HG03060 (cell line): ENCODE results near the gene BANF2.
A peak's percentile ranks its signal among the peaks of the same experiment; 100 is the strongest.
"Not testable (repeated sequence)": the region's sequence is repeated elsewhere in the genome, so short reads cannot be mapped to it uniquely, and the experiment has no call there.

Experiments used
- ATAC-seq: cut with Tn5 transposase; IDR thresholded peaks from one replicate; pipeline ENCODE4 v1.9.1; 2021; ENCODE audit warnings: low read depth, moderate number of reproducible peaks; ENCODE audit not compliant: unreplicated experiment

Gene BANF2

DNA sequence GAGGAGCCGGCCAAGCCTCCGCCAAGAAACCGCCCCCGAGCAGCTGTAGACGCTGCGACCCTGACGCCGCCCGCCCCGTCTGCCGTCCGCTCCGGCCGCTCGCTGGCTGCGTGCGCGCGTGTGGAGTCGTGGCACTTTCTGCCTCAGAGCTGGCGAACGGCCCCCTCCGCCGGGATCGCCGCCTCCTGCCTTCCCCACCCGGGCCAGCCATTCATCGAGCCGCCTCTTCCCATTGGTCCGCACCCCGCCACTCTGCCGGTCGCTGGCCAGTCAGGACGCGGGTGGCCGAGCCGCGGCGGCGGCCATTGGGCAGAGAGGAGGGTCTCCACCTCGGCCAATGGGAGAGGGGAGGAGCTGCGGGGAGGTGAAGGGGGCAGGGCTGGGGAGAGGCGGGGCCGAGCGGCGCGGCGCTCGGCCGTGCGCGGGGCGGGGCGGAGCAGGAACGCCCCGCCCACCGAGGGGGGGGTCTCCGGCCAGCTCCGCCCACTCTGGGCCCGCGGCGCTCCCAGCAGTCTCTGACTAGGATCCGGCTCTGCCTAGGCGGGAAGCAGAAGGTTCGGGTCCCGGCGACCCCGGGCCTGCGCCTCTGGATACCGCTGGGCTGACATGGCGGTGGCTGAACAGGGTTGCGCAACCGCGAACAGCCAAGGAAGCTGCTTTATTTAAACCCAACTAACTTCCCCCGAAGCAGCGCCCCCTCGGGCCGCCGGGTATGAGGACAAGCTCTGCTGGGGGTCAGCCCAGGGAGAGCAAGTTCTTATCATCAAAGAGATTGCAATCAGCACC is 17.5 kb upstream of the BANF2 start, which contains the start of gene RRBP1:
Gene RRBP1 (minus strand): TSS at position 140 of the 786 bp plus-strand sequence. CDS start 21,735 bp downstream, outside the sequence.
- peak; percentile 59 for ATAC-seq

DNA sequence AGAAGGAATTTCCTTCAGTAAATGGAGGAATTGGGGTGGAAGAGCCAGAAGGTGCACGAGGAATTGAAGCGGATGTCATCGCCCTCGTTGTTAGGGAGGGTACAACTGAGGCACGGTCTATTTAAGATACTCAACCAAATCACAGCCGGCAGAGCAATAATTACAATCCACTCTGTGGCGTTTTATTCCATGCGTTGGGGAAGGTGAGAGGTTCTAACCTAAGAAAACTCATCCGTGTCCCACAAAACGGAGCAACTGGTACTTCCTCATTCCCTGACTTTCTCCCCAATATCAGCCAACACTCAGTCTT is 16.9 kb upstream of the BANF2 start:
- ATAC-seq: no peak

DNA sequence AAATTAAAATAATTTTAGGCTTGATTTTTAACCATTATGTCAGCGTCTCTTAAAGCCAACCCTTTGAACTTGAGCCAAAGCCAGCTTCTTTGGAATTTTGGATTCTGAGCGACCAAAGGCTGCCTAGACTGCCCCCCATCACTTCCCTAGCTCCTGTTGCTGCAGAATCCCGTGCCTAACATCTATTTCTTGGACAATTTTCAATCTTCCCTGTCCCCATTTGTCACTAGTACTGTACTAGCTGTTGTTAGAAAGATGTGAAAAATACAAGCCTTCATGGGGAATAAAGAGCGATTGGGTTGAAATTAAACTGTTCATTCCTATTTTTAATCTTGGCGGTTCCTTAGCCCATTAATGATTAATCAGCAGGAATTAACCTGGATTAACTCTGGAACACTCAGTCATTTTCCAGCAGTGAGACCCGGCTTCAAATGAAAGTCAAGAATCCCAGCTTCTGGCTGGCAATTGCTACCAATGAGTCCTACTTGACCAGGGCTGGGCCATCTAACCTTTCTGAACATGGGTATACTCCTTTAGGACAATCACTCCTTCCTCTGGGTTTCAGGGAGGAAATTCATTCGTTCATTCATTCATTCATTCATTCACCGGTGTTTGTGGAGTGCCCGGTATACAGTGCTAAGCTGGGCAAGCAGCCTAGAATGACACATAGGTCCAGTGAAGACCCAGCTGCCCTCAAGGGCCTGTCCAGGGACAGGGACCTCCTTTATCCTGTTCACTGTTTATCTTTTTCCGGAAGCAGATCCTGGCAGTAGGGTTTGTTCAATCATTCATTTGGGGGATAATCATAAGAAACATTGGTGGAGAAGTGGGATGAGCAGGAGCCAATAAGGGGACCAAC is 16.3 kb upstream of the BANF2 start:
- no peak for ATAC-seq

DNA sequence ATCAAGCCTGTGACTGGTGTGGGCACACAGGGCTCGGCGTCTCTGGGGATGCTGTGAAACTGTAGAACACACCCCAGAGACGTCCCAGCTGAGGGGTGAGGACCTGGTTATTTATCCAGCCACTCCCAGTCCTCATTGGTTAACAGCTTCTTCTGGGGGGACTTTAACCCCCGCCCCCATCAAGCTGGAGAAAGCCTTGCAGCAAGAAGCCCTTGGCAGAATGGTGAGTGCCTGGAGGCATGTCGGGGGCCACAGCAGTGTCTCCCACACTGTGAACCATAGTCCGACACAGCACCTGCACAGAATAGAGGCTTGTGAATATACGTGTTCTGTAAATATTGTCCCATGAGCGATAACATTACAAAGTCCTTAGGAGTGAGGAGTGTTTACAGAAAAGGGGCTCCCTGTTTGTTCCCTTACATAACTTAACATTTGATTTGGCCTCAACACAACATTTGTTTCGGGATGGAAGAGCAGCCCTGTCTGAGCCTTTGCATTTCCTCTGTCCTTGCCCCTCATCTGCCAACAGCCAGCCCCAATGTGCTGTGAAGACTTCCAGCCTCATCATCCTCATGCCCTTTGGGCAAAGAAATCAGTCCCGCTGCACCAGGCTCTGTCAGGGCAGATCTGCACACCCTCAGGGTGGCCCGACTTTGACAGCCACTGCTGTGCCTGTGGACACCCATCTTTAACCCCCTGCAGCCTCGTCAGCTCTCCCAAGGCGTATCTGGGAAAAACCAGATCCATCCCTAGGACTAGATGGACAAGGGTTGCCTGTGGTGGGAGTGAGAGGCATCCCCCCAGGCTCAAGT is 15.5 kb upstream of the BANF2 start:
- ATAC-seq: no peak

DNA sequence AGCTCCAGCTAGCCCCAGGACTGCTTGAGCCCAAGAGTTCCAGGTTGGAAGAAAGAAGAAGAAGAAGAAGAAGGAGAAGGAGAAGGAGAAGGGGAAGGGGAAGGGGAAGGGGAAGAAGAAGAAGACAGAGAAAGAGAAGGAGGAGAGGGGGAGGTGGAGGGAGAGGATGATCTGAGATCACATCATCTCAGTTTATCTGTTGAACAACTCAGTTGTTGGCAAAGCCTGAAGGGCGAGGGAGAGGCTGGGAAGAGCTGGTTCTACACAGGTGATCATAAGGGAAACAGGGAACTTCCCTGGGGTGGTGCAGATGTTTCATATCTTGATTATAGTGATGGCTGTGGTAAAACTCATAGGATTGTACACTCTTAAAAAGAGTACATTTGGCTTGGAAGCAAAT is 14.6 kb upstream of the BANF2 start:
- no peak for ATAC-seq

DNA sequence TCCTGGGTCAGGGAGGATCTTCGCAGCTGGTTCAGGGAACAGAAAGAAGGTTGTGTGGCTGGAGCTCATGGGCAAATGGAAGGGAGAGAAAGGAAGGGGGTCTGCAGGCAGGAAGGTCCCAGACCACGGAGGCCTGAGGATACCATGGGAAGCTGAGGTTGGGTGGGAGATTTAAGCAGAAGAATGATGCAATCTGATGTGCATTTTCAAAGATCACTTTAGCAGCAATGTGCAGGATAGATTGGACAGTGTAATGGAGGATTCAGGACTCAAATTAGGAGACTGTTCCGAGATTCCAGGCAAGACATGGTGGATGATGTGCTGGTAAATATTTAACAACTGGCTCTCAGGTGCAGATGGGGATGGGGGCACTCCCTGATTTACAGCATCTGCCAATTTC is 12.0 kb upstream of the BANF2 start:
- ATAC-seq: no peak

DNA sequence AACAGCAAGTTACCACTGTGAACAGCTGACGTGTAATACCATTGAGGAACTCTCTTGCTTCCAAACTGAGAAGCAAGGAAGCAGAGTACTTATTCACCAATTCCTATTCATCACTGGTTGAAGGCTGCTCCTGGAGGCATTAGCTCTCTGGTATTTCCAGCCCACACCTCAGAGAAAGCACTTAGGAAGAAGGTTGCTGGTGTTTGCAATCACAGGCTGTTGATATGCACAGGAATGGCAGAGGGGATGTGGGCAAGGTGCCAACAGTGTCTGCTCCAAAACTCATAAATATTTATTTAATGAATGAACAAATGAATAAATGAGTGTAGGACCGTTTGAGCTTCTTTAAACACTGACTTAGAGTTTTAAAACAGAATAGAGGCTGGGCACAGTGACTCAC is 10.8 kb upstream of the BANF2 start:
- no peak for ATAC-seq

DNA sequence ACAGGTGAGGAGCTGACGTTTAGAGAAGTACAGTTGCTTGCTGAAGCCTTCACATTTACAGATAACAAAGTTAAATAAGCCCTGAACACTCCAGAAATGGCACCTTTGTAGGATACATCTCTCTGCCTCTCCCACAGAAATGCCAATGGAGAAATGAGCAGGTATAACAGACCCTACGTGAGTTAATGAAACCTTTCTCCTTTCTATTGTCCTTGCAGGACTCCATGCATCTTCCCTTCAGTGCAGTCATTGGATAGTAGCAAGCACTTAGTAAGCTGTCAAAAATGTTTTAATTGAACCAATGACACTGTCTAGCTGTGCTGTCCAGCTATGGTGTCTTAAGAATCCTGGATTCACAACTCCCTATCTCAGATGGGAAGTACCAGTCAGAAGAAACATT is 9.6 kb upstream of the BANF2 start:
- ATAC-seq: no peak

DNA sequence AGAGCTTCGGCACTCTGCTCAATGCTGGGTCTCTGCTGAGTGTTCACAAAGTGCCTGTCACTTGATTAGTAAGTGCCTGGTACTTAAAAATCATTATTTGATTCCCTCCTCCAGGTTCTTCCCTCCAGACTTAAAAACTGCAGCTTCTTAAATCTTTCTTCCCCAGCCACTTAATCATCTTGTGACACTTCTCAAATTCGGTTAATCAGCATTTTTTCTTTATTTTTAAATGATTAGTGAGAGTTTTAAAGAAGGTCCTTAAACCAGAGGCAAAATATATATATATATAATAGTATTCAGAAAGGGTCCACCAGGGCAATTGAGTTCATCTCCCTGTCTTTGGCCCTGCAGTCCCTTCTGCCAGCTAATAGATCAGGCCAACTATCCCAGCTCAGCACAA is 8.0 kb upstream of the BANF2 start:
- ATAC-seq: no peak

DNA sequence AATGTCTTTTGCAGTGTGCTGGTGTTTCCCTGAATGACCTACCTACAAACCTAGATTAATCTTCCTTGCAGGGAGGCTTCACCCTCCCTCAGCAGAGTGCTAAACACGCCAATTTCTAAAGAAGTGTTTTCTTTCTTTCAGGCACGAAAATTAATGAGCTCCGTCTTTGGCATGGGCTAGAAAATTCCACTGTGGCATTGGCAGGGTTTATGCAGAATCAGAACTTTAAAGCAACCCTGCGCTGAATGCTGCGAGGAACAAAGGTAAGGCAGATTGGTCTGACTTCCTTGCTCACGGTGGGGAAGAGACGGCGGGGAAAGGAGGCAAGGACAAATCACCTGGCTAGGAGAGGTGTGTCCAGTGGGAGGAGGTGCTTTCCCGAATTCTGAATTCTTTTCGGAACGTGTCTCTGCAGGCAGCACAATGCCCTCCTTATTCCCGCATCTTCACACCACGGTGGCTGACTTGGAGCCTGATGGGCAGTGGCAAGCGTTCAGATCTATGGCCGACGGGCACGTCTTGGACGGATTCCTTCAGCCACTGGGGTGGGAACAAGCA is 6.2 kb upstream of the BANF2 start:
- ATAC-seq: no peak

DNA sequence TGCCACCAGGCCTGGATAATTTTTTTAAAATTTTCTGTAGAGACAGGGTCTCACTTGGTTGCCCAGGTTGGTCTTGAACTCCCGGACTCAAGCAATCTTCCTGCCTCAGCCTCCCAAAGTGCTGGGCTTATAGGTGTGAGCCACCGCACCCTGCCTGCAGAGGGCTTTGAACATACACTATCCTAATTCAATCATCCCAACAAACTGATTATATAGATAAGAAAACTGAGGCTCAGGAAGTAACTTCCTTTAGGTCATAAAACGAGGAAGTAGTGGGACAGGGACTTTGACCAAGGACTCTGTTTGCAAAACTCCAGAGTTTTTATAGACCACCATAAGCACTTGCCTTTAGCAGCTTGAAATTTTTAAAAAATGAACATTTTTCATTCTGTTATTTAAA is 5.0 kb upstream of the BANF2 start:
- ATAC-seq: no peak

DNA sequence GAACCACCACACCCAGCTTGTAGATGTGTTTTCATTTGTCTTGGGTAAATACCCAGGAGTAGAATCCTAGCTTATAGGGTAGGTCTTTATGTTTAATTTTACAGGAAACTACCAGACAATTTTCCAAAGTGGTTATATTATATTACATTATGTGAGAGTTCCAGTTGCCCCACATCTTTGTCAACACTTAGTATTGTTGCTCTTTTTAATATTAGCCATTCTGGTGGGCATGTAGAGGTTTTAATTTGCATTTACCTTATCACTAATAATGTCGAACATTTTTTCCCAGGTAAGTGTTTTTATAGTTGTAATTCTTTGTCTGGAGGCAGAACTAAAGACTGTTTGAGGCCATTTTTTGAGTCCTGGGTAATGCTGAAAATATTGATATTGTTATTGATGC is 3.5 kb upstream of the BANF2 start:
- no peak for ATAC-seq

DNA sequence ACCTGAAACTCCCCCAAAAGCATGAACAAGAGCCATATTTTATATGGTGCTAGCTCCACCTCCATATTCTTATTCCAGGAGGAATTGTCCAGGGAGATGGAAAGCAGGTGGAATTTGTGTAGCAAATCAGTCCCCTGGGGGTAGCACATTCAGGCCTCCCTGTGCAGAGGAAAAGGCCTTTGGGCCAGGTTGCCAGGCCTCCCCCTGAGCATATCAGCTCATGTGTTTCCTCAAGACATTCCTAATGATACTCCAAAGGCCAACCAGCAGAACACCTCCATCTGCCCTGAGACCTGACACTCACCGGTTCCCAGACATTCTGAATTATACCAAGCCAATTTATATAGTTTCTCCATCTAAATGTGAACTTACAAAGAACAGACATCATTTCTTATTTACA is 2.6 kb upstream of the BANF2 start:
- ATAC-seq: no peak

DNA sequence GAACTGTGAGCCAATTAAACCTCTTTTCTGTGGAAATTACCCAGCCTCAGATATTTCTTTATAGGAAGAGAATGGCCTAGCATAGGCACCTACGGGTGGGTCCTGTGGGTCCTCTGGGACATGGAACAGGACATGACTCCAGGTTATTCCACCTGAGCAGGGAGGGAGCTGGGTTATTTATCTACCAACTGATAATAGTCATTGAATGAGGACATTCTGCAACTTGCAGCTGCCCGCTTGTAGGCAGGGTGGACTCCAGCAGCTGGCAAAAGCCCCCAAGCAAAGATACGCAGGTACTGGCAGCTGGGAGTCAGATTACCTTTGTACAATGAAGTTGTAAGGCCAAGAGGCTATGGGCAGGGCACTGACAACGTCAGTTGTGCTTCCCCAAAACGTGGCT is 1.4 kb upstream of the BANF2 start:
- ATAC-seq: no peak

DNA sequence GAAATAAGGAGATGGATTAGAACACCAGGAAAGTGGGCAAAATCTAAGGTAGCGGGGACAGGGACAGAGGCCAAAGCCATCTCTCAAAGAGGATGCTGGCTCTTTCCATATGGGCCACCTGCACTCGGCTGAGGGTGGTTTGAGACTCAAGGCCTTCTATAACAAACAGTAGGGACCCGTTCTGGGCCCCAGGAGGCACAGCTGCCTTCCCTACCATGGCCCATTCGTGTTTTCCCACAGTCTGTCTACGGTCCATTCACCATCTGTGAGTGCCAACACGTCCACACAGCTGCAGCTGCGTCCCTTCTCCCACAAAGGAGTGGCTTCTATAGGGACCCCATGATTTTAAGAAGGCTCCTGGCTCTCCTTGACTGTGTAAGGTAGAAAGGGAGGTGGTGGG is 871 bp downstream of the BANF2 start:
- no peak for ATAC-seq

DNA sequence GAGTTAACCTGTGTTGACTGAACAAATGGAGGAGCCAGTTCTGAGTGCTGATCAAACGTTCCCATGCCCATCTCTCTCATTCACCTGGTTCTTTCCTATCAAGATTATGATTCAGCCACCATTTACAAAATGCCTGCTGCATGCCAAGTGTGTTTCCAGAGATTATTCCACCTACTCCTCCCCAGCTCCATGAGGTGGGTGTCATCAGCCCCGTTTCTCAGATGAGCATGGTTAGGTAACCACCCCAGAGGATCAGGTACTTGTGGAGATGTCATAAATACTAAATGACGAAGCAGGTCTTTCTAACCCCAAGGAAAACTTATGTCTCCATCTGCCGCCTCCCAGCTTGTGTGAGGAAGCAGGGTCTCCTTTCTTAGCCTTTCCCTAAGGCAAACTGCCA is 2.1 kb downstream of the BANF2 start:
- ATAC-seq: no peak

DNA sequence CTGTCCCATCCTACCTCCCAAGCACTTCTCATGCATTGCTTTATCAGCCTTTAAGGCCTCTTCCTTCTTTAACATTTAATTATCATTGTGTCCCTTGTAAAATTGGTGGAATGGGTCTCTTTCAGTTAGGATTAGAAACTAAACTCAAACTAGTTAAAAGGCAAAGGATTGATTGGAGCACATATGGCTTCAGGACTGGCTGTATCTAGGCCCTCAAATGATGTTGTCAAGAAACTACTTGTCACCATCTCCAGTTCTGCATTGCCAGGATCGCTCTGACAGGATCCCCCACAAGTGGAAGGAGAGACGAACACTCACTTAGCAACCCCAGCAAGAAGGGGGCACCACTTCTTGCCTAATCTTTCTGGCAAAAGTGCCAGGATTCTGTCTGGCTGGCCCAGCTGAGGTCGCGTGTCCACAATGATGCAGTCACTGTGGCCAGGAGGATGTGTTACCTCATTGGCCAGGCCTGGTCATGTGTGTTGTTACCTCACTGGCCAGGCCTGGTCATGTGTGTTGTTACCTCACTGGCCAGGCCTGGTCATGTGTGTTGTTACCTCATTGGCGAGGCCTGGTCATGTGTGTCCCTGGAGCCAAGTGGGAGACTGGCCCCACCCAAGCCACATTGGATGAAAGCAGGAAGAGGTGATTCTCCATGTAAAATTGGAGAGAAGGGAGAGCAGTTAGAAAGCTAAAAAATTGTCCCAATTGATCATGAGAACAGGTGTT is 5.0 kb downstream of the BANF2 start:
- ATAC-seq: no peak

DNA sequence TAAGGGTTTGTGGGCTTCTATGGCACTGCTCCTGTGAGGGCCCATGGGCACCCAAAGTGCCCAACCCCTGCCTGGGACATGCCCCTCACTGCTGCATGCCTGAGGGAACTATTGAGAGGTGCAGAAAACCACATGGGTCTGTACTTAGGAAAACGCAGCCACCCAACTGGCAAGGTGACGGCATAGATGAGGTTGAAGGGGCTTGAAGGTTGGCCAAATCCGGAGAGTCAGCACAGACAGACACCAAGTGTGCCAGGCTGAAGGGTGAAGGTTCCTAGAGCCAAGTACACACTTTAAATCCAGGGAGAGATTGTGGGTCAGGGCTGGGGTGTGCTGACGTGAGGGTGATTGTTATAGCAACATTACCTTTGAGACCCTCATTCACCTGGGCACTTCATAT is 6.2 kb downstream of the BANF2 start:
- ATAC-seq: no peak

DNA sequence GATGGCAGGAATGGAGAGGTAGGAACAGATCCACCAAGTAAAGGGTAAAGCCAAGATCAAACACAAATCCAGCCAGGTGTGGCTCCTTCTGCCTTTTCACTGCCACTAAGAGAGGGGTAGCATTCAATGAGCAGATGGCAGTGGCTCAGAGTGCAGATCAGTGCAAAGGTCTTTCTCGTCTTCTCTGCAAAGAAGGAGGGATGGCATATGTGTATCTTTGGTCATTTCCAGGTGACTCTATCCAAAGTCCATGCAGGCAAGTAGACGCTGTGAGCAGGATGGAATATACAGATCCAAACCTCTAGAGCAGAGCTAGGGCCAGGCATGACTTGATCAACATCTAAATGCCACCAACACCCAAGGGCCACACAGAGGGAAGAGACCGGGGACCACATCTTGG is 6.9 kb downstream of the BANF2 start:
- ATAC-seq: no peak

DNA sequence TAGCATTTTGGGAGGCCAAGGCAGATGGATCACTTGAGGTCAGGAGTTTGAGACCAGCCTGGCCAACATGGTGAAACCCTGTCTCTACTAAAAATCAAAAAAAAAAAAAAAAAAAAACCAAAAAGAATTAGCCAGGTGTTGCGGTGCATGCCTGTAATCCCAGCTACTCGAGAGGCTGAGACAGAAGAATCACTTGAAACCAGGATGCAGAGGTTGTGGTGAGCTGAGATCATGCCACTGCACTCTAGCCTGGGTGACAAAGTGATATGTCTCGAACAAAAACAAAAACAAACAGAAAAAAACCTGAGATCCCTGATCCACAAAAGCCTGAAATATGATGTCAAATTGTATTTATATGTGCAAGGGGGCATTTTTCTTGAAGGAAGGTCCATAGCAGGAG is 8.2 kb downstream of the BANF2 start:
- ATAC-seq: not testable (repeated sequence)
